PC-3 (cell line): Measurements from ENCODE around the gene ABCG1. TPM values are rescaled to one million over a fixed set of nuclear protein-coding genes. Genes with fewer than 3 reads are reported as not detected.

Experiments used
- ATAC-seq: fragments of 200-7000 bp; cut with Tn5 transposase; 2 replicates; pipeline ENCODE4 v1.9.1; 2020; ENCODE audit warnings: mild to moderate bottlenecking, moderate library complexity
- BruUV-seq: library from RNA; stranded (reverse); fragments of 400-500 nt; replicated peaks from 2 replicates; lab custom pipeline; 2021; lab: Mats Ljungman, UMichigan
- CTCF ChIA-PET: fragments of 300-600 bp; sonication (Branson Sonifier 250); formaldehyde crosslinking; loops from one replicate; lab custom pipeline; 2022; ENCODE audit warnings: antibody characterized with exemption; lab: Charles Lee
- POLR2A ChIA-PET: fragments of 300-600 bp; sonication (Branson Sonifier 250); formaldehyde crosslinking; loops from one replicate; lab custom pipeline; 2022; ENCODE audit warnings: antibody characterized with exemption; ENCODE audit not compliant: unreplicated experiment; lab: Charles Lee
- DNase-seq: peaks from one replicate; pipeline ENCODE4 v3.0.0-alpha.2; 2015
- H2AFZ ChIP-seq: fragments of 300-600 bp; sonication (generic); 2 replicates; pipeline ENCODE4 v1.6.0; 2016; ENCODE audit warnings: antibody characterized with exemption, low read length
- H3F3A ChIP-seq: fragments of 300-600 bp; sonication (generic); one replicate; pipeline ENCODE4 v1.6.0; 2017; ENCODE audit warnings: antibody characterized with exemption, low read length, control low read depth, mild to moderate bottlenecking; ENCODE audit not compliant: unreplicated experiment
- H3K27ac ChIP-seq: fragments of 300-600 bp; sonication (generic); 2 replicates; pipeline ENCODE4 v1.5.1; 2016; ENCODE audit warnings: mild to moderate bottlenecking, low read length
- H3K27me3 ChIP-seq: fragments of 300-600 bp; sonication (generic); 2 replicates; pipeline ENCODE4 v1.6.1; 2016; ENCODE audit warnings: low read length, mixed read lengths
- H3K36me3 ChIP-seq: fragments of 300-600 bp; sonication (generic); 2 replicates; pipeline ENCODE4 v1.6.1; 2016; ENCODE audit warnings: low read depth, mixed run types, low read length, mixed read lengths
- H3K4me1 ChIP-seq: fragments of 300-600 bp; sonication (generic); 2 replicates; pipeline ENCODE4 v1.5.1; 2016; ENCODE audit warnings: low read length; ENCODE audit not compliant: insufficient read depth
- H3K4me2 ChIP-seq: fragments of 300-600 bp; sonication (generic); 2 replicates; pipeline ENCODE4 v1.6.0; 2016; ENCODE audit warnings: low read length
- H3K4me3 ChIP-seq: fragments of 300-600 bp; sonication (generic); 2 replicates; pipeline ENCODE4 v1.5.1; 2016; ENCODE audit warnings: mild to moderate bottlenecking, low read length, mixed read lengths
- H3K79me2 ChIP-seq: fragments of 300-600 bp; sonication (generic); 2 replicates; pipeline ENCODE4 v1.6.1; 2017; ENCODE audit warnings: low read length, mixed read lengths
- H3K9ac ChIP-seq: fragments of 300-600 bp; sonication (generic); 2 replicates; pipeline ENCODE4 v1.6.0; 2016; ENCODE audit warnings: mild to moderate bottlenecking, low read length
- H3K9me2 ChIP-seq: fragments of 300-600 bp; sonication (generic); replicated peaks from 2 replicates; pipeline ENCODE4 v1.6.1; 2016; ENCODE audit warnings: mixed run types, low read length, mixed read lengths
- H3K9me3 ChIP-seq: fragments of 300-600 bp; sonication (generic); 2 replicates; pipeline ENCODE4 v1.6.1; 2016; ENCODE audit warnings: low read length, mixed read lengths
- H4K20me1 ChIP-seq: fragments of 300-600 bp; sonication (generic); 2 replicates; pipeline ENCODE4 v1.6.1; 2016; ENCODE audit warnings: low read length, mixed read lengths
- CTCF ChIP-seq: fragments of 300-600 bp; sonication (generic); conservative IDR thresholded peaks from 2 replicates; pipeline ENCODE4 v1.5.1; 2017; ENCODE audit warnings: antibody characterized with exemption, low read depth, mild to moderate bottlenecking, low read length
- EZH2 ChIP-seq: fragments of 300-600 bp; sonication (generic); IDR thresholded peaks from one replicate; pipeline ENCODE4 v1.6.1; 2017; ENCODE audit warnings: antibody characterized with exemption, mild to moderate bottlenecking, low read length; ENCODE audit not compliant: unreplicated experiment
- EZH2phosphoT487 ChIP-seq: fragments of 300-600 bp; sonication (generic); IDR thresholded peaks from 2 replicates; pipeline ENCODE4 v1.6.1; 2018; ENCODE audit warnings: mild to moderate bottlenecking, antibody characterized with exemption, low read length, borderline replicate concordance
- intact Hi-C: fragments of 100-400 bp; cut with micrococcal nuclease; formaldehyde crosslinking; loops from 2 replicates; pipeline ENCODE4 v1.9.0; 2023
- total RNA-seq: library from RNA; depleted of rRNA; stranded (reverse); fragments of >200 nt; gene quantifications from 2 replicates; pipeline ENCODE4 v1.2.3, GENCODE V29; 2014

The ABCG1 gene
- total RNA-seq, 1 experiment from 2014 or later: 0.66 TPM

- intact Hi-C loops: no loop called here
- Histone ChIP-seq H3F3A (no peaks in the 10 kb centered on the region), H3K4me1 (no peaks in the 10 kb centered on the region), H3K9me3 (no peaks in the 10 kb centered on the region), H3K9me2 (no peaks in the 10 kb centered on the region), H4K20me1 (no peaks in the 10 kb centered on the region), H3K4me3 (no peak overlapping the region), H3K27me3 (no peaks in the 10 kb centered on the region), H3K36me3 (no peaks in the 10 kb centered on the region), H2AFZ (no peak overlapping the region), H3K4me2 (no peak overlapping the region), H3K79me2 (no peaks in the 10 kb centered on the region), H3K27ac (no peak overlapping the region), H3K9ac (no peak overlapping the region)
- DNase-seq: no peak
- CTCF ChIA-PET: no interaction called here
- POLR2A ChIA-PET: no interaction called here
- no peak for TF ChIP-seq CTCF
- no peak for TF ChIP-seq EZH2
- no peak for TF ChIP-seq EZH2phosphoT487
- no peak for ATAC-seq
- no TSS peak for BruUV-seq
Observed at GRCh38 chr21:42183374-42184266, 35.3 kb upstream of the ABCG1 start.

- POLR2A ChIA-PET: no interaction called here
- H3K9me2 ChIP-seq: no peaks in the 10 kb centered on the region
- H4K20me1 ChIP-seq: no peaks in the 10 kb centered on the region
- no peak overlapping the region for H3K27ac ChIP-seq
- no peak for TF ChIP-seq CTCF
- TF ChIP-seq EZH2: no peak
- no peak for TF ChIP-seq EZH2phosphoT487
- CTCF ChIA-PET: no interaction called here
- H3K4me2 ChIP-seq: no peak overlapping the region
- H3K79me2 ChIP-seq: no peaks in the 10 kb centered on the region
- H2AFZ ChIP-seq: no peak overlapping the region
- no TSS peak for BruUV-seq
- H3K27me3 ChIP-seq: no peaks in the 10 kb centered on the region
- H3K36me3 ChIP-seq: no peaks in the 10 kb centered on the region
- H3F3A ChIP-seq: no peaks in the 10 kb centered on the region
- intact Hi-C loops: no loop called here
- DNase-seq (no peak), ATAC-seq (no peak)
- H3K4me1 ChIP-seq: no peaks in the 10 kb centered on the region
- H3K4me3 ChIP-seq: no peak overlapping the region
- no peaks in the 10 kb centered on the region for H3K9me3 ChIP-seq
- H3K9ac ChIP-seq: no peak overlapping the region
Observed at GRCh38 chr21:42186591-42186990, 32.3 kb upstream of the ABCG1 start.
